HG02973 (cell line): ENCODE results near the gene RPL22.

Source experiments
- ATAC-seq: cut with Tn5 transposase; IDR thresholded peaks from one replicate; pipeline ENCODE4 v1.9.1; 2021; ENCODE audit warnings: moderate library complexity; ENCODE audit not compliant: unreplicated experiment

RPL22 gene

GRCh38 chr1:6175411-6175828, 24.0 kb downstream of the RPL22 start:
- no peak for ATAC-seq

GRCh38 chr1:6174621-6175410, 24.6 kb downstream of the RPL22 start:
- no peak for ATAC-seq

- ATAC-seq: no peak
Observed at GRCh38 chr1:6172549-6172948, 26.8 kb downstream of the RPL22 start.

GRCh38 chr1:6171548-6172124, 27.8 kb downstream of the RPL22 start:
- no peak for ATAC-seq

- no peak for ATAC-seq
Observed at GRCh38 chr1:6170742-6171201, 28.6 kb downstream of the RPL22 start.

GRCh38 chr1:6170116-6170741, 29.2 kb downstream of the RPL22 start:
- ATAC-seq: no peak

GRCh38 chr1:6168947-6169586, 30.3 kb downstream of the RPL22 start:
- no peak for ATAC-seq

GRCh38 chr1:6167391-6168303, 31.7 kb downstream of the RPL22 start:
- no peak for ATAC-seq

- ATAC-seq: no peak
Observed at GRCh38 chr1:6166655-6167390, 32.6 kb downstream of the RPL22 start.

GRCh38 chr1:6166221-6166620, 33.2 kb downstream of the RPL22 start:
- ATAC-seq: no peak

- no peak for ATAC-seq
Observed at GRCh38 chr1:6165441-6165985, 33.9 kb downstream of the RPL22 start.

- no peak for ATAC-seq
Observed at GRCh38 chr1:6165027-6165426, 34.4 kb downstream of the RPL22 start.

- no peak for ATAC-seq
Observed at GRCh38 chr1:6163973-6164617, 35.3 kb downstream of the RPL22 start.

- ATAC-seq: no peak
Observed at GRCh38 chr1:6163191-6163972, 36.0 kb downstream of the RPL22 start.

GRCh38 chr1:6162773-6163172, 36.6 kb downstream of the RPL22 start:
- ATAC-seq: no peak

- ATAC-seq: no peak
Observed at GRCh38 chr1:6162341-6162740, 37.1 kb downstream of the RPL22 start.

- no peak for ATAC-seq
Observed at GRCh38 chr1:6158181-6158580, 41.2 kb downstream of the RPL22 start.

GRCh38 chr1:6157528-6158174, 41.7 kb downstream of the RPL22 start:
- ATAC-seq: no peak
